Neuronal stem cell (in vitro differentiated cells): ENCODE data around the gene PCDHB5.
"Not testable (repeated sequence)": the region's sequence is repeated elsewhere in the genome, so short reads cannot be mapped to it uniquely, and the experiment has no call there.

Source experiments
- DNase-seq: peaks from one replicate; pipeline ENCODE4 v3.0.0-alpha.2; 2013; ENCODE audit warnings: low spot score
- H2AFZ ChIP-seq: one replicate; pipeline ENCODE4 v1.6.1; 2013; ENCODE audit warnings: mild to moderate bottlenecking, low read length, inconsistent platforms
- H2AK5ac ChIP-seq: 2 replicates; pipeline ENCODE4 v1.6.1; 2013; ENCODE audit warnings: low read depth, mild to moderate bottlenecking, inconsistent platforms, low read length, moderate library complexity, mixed read lengths
- H2BK120ac ChIP-seq: 2 replicates; pipeline ENCODE4 v1.6.1; 2013; ENCODE audit warnings: low read depth, mild to moderate bottlenecking, inconsistent platforms, low read length, moderate library complexity, mixed read lengths
- H2BK12ac ChIP-seq: one replicate; pipeline ENCODE4 v1.6.1; 2013; ENCODE audit warnings: low read length, inconsistent platforms
- H2BK15ac ChIP-seq: 2 replicates; pipeline ENCODE4 v1.6.1; 2013; ENCODE audit warnings: mild to moderate bottlenecking, low read length, inconsistent platforms, mixed read lengths
- H2BK5ac ChIP-seq: one replicate; pipeline ENCODE4 v1.6.1; 2013; ENCODE audit warnings: inconsistent platforms, mild to moderate bottlenecking, low read length, moderate library complexity
- H3K14ac ChIP-seq: one replicate; pipeline ENCODE4 v1.6.1; 2013; ENCODE audit warnings: low read length, inconsistent platforms
- H3K18ac ChIP-seq: 2 replicates; pipeline ENCODE4 v1.6.1; 2013; ENCODE audit warnings: low read length, inconsistent platforms
- H3K23ac ChIP-seq: 2 replicates; pipeline ENCODE4 v1.6.1; 2013; ENCODE audit warnings: low read depth, mild to moderate bottlenecking, mixed read lengths, low read length, inconsistent platforms; ENCODE audit not compliant: poor library complexity
- H3K27ac ChIP-seq: replicated peaks from 3 replicates; pipeline ENCODE4 v1.5.1; 2013; ENCODE audit warnings: low read length, inconsistent platforms
- H3K27me3 ChIP-seq, 3 experiments: 2 replicates each; pipeline ENCODE4 v1.6.1; 2013; ENCODE audit warnings: low read length in 3 of 3, mild to moderate bottlenecking in 2 of 3, inconsistent platforms in 1 of 3, low read depth in 1 of 3, mixed read lengths in 1 of 3, moderate library complexity in 1 of 3; ENCODE audit not compliant: control insufficient read depth in 3 of 3, insufficient read depth in 3 of 3
- H3K36me3 ChIP-seq, 2 donors: replicated peaks in 1 of 2; 2 replicates each; pipeline ENCODE4 v1.6.1; 2013; ENCODE audit warnings: low read length in 2 of 2; ENCODE audit not compliant: control insufficient read depth in 2 of 2, insufficient read depth in 2 of 2
- H3K4ac ChIP-seq: 2 replicates; pipeline ENCODE4 v1.6.1; 2013; ENCODE audit warnings: inconsistent platforms, mild to moderate bottlenecking, low read length, moderate library complexity
- H3K4me1 ChIP-seq, 2 donors: 1 replicate in 1 of 2; 2 replicates in 1 of 2; pipeline ENCODE4 v1.6.1; 2013; ENCODE audit warnings: low read length in 2 of 2, low read depth in 1 of 2; ENCODE audit not compliant: control insufficient read depth in 2 of 2, insufficient read depth in 1 of 2
- H3K4me2 ChIP-seq: one replicate; pipeline ENCODE4 v1.6.1; 2013; ENCODE audit warnings: mild to moderate bottlenecking, low read length, inconsistent platforms; ENCODE audit not compliant: insufficient read depth, poor library complexity, severe bottlenecking
- H3K4me3 ChIP-seq, 2 donors: 2 replicates each; pipeline ENCODE4 v1.5.1; 2013; ENCODE audit warnings: low read length in 2 of 2, mild to moderate bottlenecking in 2 of 2, inconsistent platforms in 1 of 2, moderate library complexity in 1 of 2
- H3K79me1 ChIP-seq: one replicate; pipeline ENCODE4 v1.6.1; 2013; ENCODE audit warnings: low read depth, mild to moderate bottlenecking, inconsistent platforms, low read length, moderate library complexity
- H3K9ac ChIP-seq: one replicate; pipeline ENCODE4 v1.6.1; 2013; ENCODE audit warnings: mild to moderate bottlenecking, low read depth, low read length, inconsistent platforms; ENCODE audit not compliant: poor library complexity
- H3K9me3 ChIP-seq, 2 donors: replicated peaks in 1 of 2; 2 replicates each; pipeline versions ENCODE3 to v1.6.1; 2013; ENCODE audit warnings: low read length in 2 of 2, mild to moderate bottlenecking in 2 of 2, inconsistent platforms in 1 of 2, low read depth in 1 of 2, mixed read lengths in 1 of 2, moderate library complexity in 1 of 2; ENCODE audit not compliant: control insufficient read depth in 2 of 2, insufficient read depth in 1 of 2
- H4K8ac ChIP-seq: one replicate; pipeline ENCODE4 v1.6.1; 2013; ENCODE audit warnings: low read depth, mild to moderate bottlenecking, inconsistent platforms, low read length, moderate library complexity
- H4K91ac ChIP-seq: one replicate; pipeline ENCODE4 v1.6.1; 2013; ENCODE audit warnings: low read length, low read depth, mild to moderate bottlenecking, inconsistent platforms; ENCODE audit not compliant: poor library complexity
- WGBS, 2 donors: extraction: QIAGEN DNeasy Blood & Tissue Kit; methylation state at CpG; one replicate each; pipeline ENCODE4 v1.1.7; 2013; ENCODE audit warnings: missing lambda C conversion rate in 2 of 2, mixed read lengths in 1 of 2; ENCODE audit not compliant: insufficient read length in 2 of 2, insufficient replicate concordance in 1 of 2; ENCODE audit errors: extremely low coverage in 2 of 2; 5-methylcytosine and 5-hydroxymethylcytosine counted together

Gene PCDHB5

GRCh38 chr5:141102471-141102870 is 32.5 kb upstream of the PCDHB5 start:
- H3K36me3 ChIP-seq: peaks cover 17 to 48% of the 10 kb centered on the region in 2 donors

GRCh38 chr5:141105350-141105749 is 29.7 kb upstream of the PCDHB5 start:
- H3K4me1 ChIP-seq: no peaks in the 10 kb centered on the region
- no peak for DNase-seq
- H3K4ac ChIP-seq: no peak overlapping the region
- no peak overlapping the region for H4K91ac ChIP-seq
- H2BK12ac ChIP-seq: no peak overlapping the region
- H3K9ac ChIP-seq: no peak overlapping the region
- no peak overlapping the region for H3K27ac ChIP-seq
- H3K4me2 ChIP-seq: no peak overlapping the region
- WGBS, 2 donors: no CpG with 5 or more reads among the region's 2 CpGs
- no peak overlapping the region for H4K8ac ChIP-seq
- H3K4me3 ChIP-seq: no peak overlapping the region
- H3K79me1 ChIP-seq: peaks cover 1% of the 10 kb centered on the region
- no peak overlapping the region for H3K23ac ChIP-seq
- H2AK5ac ChIP-seq: no peak overlapping the region
- H3K18ac ChIP-seq: no peak overlapping the region
- peaks cover 22 to 41% of the 10 kb centered on the region in 2 donors for H3K9me3 ChIP-seq
- no peak overlapping the region for H2BK15ac ChIP-seq
- H2BK120ac ChIP-seq: no peak overlapping the region
- H3K36me3 ChIP-seq: peaks cover 11 to 20% of the 10 kb centered on the region in 2 donors
- no peak overlapping the region for H3K14ac ChIP-seq
- no peak overlapping the region for H2BK5ac ChIP-seq
- H2AFZ ChIP-seq: no peak overlapping the region
- no peaks in the 10 kb centered on the region for H3K27me3 ChIP-seq

More at GRCh38 chr5:141102471-141102870, 32.5 kb upstream of the PCDHB5 start:
- no CpG with 5 or more reads among the region's 38 CpGs for WGBS, 2 donors
- H3K79me1 ChIP-seq, H3K4me2 ChIP-seq, H3K4me1 ChIP-seq, H4K8ac ChIP-seq, H3K27ac ChIP-seq, H2BK12ac ChIP-seq, DNase-seq, H2BK15ac ChIP-seq, H3K14ac ChIP-seq, H3K4me3 ChIP-seq, H3K4ac ChIP-seq, H3K18ac ChIP-seq, H2AFZ ChIP-seq, H3K9ac ChIP-seq, H3K27me3 ChIP-seq, H4K91ac ChIP-seq, H2BK5ac ChIP-seq, H2BK120ac ChIP-seq, H2AK5ac ChIP-seq, H3K23ac ChIP-seq: not testable (repeated sequence)
- peaks cover 25 to 65% of the 10 kb centered on the region in 2 donors for H3K9me3 ChIP-seq

- H2AK5ac ChIP-seq: no peak overlapping the region
- no peak for DNase-seq
Measured at GRCh38 chr5:141119250-141119649, 15.8 kb upstream of the PCDHB5 start.

GRCh38 chr5:141121563-141121962 is 13.4 kb upstream of the PCDHB5 start, which contains the start of gene PCDHB4:
Gene PCDHB4 (plus strand): TSS chr5:141121818. CDS start chr5:141121999, 181 bp downstream.
- Histone ChIP-seq H3K27ac (no peak within 1 kb of the TSS), H3K9me3 (peaks cover 10 to 15% of the 10 kb centered on the region in 2 donors), H3K18ac (no peak within 1 kb of the TSS), H3K27me3 (no peaks in the 10 kb centered on the region), H2BK5ac (no peak within 1 kb of the TSS), H3K9ac (no peak within 1 kb of the TSS), H2AFZ (no peak within 1 kb of the TSS), H4K91ac (no peak within 1 kb of the TSS), H3K4me1 (no peaks in the 10 kb centered on the region), H3K4me3 (no peak within 1 kb of the TSS), H3K79me1 (no peaks in the 10 kb centered on the region), H2BK12ac (no peak within 1 kb of the TSS), H3K14ac (no peak within 1 kb of the TSS), H2BK15ac (no peak within 1 kb of the TSS), H3K23ac (no peak within 1 kb of the TSS), H2AK5ac (no peak within 1 kb of the TSS), H3K4ac (no peak within 1 kb of the TSS), H4K8ac (no peak within 1 kb of the TSS), H3K4me2 (no peak within 1 kb of the TSS), H2BK120ac (no peak within 1 kb of the TSS), H3K36me3 (no peaks in the 10 kb centered on the region)
- DNase-seq: no peak
- no CpG with 5 or more reads among the region's 16 CpGs for WGBS, 2 donors

More at GRCh38 chr5:141119250-141119649, 15.8 kb upstream of the PCDHB5 start:
- Histone ChIP-seq H3K4me2 (no peak overlapping the region), H3K23ac (no peak overlapping the region), H3K4ac (no peak overlapping the region), H2AFZ (no peak overlapping the region), H3K27ac (no peak overlapping the region), H2BK120ac (no peak overlapping the region), H4K91ac (no peak overlapping the region), H2BK12ac (no peak overlapping the region), H3K79me1 (no peaks in the 10 kb centered on the region), H3K9me3 (peaks cover 10 to 25% of the 10 kb centered on the region in 2 donors), H3K36me3 (no peaks in the 10 kb centered on the region), H3K4me1 (no peaks in the 10 kb centered on the region), H2BK5ac (no peak overlapping the region), H3K9ac (no peak overlapping the region), H3K18ac (no peak overlapping the region), H3K27me3 (no peaks in the 10 kb centered on the region), H2BK15ac (no peak overlapping the region), H4K8ac (no peak overlapping the region), H3K4me3 (no peak overlapping the region), H3K14ac (no peak overlapping the region)
- no CpG with 5 or more reads among the region's 2 CpGs for WGBS, 2 donors
